Rectal smooth muscle tissue (tissue), 1 donor: Measurements from ENCODE around the gene AGBL1.

Source experiments
- H3K27ac ChIP-seq: one replicate; pipeline ENCODE4 v1.7.0; 2013; ENCODE audit warnings: low read depth, low read length, inconsistent platforms
- H3K27me3 ChIP-seq: one replicate; pipeline ENCODE4 v1.7.0; 2013; ENCODE audit warnings: low read length; ENCODE audit not compliant: control insufficient read depth, insufficient read depth
- H3K36me3 ChIP-seq: one replicate; pipeline ENCODE4 v1.7.0; 2013; ENCODE audit warnings: low read length; ENCODE audit not compliant: control insufficient read depth, insufficient read depth
- H3K4me1 ChIP-seq: one replicate; pipeline ENCODE4 v1.7.0; 2013; ENCODE audit warnings: low read length; ENCODE audit not compliant: control insufficient read depth, insufficient read depth
- H3K4me3 ChIP-seq: one replicate; pipeline ENCODE4 v1.7.0; 2013; ENCODE audit warnings: low read length
- H3K9ac ChIP-seq: one replicate; pipeline ENCODE4 v1.7.0; 2013; ENCODE audit warnings: low read length

AGBL1 gene

DNA sequence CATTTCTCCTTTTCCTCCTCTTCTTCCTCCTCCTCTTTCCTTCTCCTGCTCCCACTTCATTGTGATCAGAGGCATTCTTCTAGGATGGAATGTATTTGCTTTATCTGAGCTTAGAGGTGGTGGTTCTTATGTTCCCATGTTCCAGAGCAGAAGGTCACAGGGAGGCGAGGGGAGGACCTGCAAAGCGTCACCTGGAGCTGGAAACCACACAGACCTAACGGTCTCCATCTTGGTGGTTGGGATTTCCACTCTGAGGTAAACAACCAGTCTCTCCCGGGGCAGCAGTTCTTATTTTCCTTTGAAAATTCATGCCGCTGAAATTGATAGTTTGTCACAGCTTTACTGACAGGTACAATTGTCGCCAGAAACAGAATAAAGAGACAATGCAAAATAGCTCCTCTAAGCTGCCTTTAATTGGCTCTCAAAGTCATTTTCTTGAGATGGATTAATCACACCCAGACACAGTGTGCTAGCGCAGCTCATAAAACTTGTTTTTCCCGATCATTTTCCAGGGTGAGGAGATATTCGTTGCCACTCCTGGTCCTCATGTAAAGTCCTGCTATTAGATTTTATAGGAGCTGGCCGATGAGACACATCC, 16.9 kb upstream of the AGBL1 start:
- H3K36me3 ChIP-seq = no peaks in the 10 kb centered on the region
- no peaks in the 10 kb centered on the region for H3K27me3 ChIP-seq
- H3K27ac ChIP-seq = no peak overlapping the region
- H3K4me1 ChIP-seq = no peaks in the 10 kb centered on the region
- no peak overlapping the region for H3K9ac ChIP-seq
- no peak overlapping the region for H3K4me3 ChIP-seq

DNA sequence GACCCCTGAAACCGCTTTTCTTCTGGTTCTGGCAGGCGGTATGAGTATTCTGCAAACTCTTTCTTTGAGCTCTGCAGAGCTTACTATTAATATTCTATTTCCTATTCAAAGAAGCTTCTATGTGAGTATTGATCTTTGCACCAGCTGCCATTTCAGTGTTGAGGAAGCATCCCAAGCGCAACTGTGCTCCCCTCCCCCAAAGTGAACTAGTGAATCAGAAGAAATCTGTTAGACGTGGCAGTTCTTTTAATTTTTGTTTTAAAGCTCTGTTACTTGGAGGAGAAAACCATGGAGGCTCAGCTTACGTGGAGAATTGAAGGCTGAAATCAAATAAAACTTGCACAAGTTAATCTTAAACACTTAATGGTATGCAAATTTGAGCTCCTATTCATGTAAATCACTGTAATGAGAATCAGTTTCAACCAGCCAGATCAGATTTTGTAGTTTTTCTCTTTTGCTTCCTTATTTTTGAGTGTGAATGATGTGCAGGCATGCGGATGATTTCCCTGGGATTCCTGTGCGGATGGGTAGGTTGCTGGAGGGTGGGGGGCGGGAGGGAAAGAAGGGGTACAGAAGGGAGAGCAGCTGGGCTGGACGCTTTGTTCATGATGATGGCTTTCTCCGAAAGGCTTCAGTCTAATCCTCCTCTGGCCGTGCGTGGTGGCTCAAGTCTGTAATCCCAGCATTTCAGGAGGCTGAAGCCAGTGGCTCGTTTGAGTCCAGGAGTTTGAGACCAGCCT, 16.1 kb upstream of the AGBL1 start:
- Histone ChIP-seq H3K27ac (no peak overlapping the region), H3K36me3 (no peaks in the 10 kb centered on the region), H3K27me3 (no peaks in the 10 kb centered on the region), H3K9ac (no peak overlapping the region), H3K4me1 (no peaks in the 10 kb centered on the region), H3K4me3 (no peak overlapping the region)

DNA sequence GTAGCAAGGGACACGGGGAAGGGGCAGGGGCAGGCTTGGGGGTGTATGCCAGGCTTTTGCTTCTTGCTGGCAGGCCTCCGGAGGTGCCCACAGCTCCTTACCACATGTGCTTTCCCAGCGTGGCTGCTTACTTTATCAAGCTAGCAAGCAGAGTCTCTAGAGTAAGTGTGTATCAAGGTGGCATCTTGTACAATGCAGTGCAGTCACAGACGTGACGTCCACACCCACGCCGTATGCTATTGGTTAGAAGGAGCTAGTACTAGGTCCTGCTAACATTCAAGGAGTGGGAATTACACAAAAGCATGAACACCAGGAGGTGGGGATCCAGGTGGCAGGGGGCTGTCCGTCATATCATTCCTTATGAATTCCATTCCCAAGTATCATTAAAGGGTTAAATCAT, 15.3 kb upstream of the AGBL1 start:
- H3K9ac ChIP-seq = no peak overlapping the region
- no peak overlapping the region for H3K27ac ChIP-seq
- no peaks in the 10 kb centered on the region for H3K36me3 ChIP-seq
- no peaks in the 10 kb centered on the region for H3K4me1 ChIP-seq
- no peak overlapping the region for H3K4me3 ChIP-seq
- no peaks in the 10 kb centered on the region for H3K27me3 ChIP-seq

DNA sequence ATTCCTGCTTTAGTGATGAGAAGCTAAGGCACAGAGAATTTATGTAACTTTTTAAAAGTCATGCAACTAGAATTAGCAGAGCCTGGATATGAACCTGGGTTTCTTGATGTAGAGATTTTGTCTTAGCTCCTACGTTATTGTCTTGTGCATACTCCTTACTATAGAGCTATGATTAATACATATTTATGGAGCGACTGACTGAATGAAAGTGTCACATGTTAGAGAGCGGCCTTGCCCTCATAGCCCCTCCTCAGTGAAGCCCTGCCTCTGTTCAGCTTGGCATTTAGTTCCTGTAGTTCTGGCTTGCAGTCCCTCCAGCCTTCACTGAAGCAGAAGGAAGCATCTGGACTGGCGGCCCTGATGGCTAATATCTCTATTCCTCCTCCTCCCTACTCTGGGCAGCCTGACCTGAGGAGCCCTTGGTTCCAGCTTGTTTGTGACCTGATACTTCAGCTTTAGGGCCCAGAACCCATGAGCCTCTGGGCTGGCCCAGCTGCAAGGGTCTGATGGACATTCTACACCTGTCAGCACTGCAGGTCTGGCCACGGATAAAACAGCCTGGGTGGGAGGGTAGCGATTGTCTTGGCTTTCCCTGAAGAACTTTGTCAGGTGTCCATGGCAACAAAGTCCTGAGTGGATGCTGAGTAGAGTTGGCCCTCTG, 13.4 kb upstream of the AGBL1 start:
- Histone ChIP-seq H3K4me1 (no peaks in the 10 kb centered on the region), H3K9ac (no peak overlapping the region), H3K4me3 (no peak overlapping the region), H3K36me3 (no peaks in the 10 kb centered on the region), H3K27ac (no peak overlapping the region), H3K27me3 (no peaks in the 10 kb centered on the region)

DNA sequence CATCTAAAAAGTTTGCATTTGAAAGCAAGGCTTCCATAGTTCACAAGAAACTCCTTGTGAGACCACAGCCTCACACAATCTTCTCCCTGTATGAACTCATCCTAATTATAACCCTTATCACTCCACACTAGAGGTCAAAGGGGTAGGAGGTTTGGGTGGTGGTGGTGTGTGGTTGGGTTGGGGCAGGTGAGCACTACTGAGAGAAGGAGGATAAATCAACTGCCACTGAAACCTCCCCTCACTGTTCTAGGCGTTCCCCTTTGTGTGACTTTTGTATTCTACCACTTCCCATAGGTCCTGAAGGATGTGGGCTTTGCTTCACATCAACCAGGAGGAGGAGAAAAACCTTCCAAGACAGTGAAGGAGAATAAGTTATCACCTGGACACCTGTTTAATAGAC, 6.4 kb upstream of the AGBL1 start:
- H3K27ac ChIP-seq = no peak overlapping the region
- H3K36me3 ChIP-seq = no peaks in the 10 kb centered on the region
- H3K27me3 ChIP-seq = no peaks in the 10 kb centered on the region
- no peak overlapping the region for H3K9ac ChIP-seq
- no peak overlapping the region for H3K4me3 ChIP-seq
- H3K4me1 ChIP-seq = no peaks in the 10 kb centered on the region

DNA sequence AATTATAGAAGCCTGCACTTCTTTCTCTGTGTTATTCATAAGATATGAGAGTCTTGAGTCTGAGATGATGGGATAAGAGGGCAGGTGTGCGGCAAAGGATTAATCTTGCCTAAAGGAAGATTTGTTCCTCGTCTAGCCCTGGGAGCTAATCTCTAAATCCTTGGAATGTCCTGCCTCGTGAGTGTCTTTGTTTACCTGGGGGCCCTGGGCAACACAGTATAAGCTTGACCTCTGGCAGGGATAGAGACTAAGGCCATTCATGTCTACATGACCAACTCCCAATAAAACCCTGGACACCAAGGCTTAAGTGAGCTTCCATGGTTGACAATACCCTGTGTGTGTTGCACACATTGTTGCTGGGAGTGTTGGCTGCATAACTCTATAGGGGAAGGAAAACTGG, 3.2 kb upstream of the AGBL1 start:
- Histone ChIP-seq H3K4me1 (no peaks in the 10 kb centered on the region), H3K9ac (no peak overlapping the region), H3K27me3 (no peaks in the 10 kb centered on the region), H3K4me3 (no peak overlapping the region), H3K27ac (no peak overlapping the region), H3K36me3 (no peaks in the 10 kb centered on the region)

DNA sequence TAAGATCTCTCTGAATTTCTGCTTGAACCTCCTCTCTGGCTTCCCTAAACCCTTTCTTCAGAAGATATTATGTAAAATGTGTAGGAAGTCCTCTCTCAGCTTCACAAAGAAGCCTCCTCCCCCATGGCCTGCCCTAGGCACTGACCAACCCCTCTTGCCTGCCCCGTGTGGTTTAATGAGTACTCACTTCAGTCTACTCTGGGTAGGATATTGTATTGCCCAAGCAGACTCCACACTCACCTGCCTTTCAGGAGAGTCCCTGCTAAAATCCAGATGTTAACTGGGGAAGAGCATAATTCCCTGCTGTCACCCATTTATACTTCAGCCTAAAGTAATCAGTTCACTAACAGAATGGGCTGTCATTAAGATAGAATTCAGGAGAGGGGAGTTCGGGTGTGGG, 2.6 kb upstream of the AGBL1 start:
- no peaks in the 10 kb centered on the region for H3K36me3 ChIP-seq
- no peak overlapping the region for H3K27ac ChIP-seq
- no peaks in the 10 kb centered on the region for H3K4me1 ChIP-seq
- no peaks in the 10 kb centered on the region for H3K27me3 ChIP-seq
- no peak overlapping the region for H3K4me3 ChIP-seq
- H3K9ac ChIP-seq = no peak overlapping the region

DNA sequence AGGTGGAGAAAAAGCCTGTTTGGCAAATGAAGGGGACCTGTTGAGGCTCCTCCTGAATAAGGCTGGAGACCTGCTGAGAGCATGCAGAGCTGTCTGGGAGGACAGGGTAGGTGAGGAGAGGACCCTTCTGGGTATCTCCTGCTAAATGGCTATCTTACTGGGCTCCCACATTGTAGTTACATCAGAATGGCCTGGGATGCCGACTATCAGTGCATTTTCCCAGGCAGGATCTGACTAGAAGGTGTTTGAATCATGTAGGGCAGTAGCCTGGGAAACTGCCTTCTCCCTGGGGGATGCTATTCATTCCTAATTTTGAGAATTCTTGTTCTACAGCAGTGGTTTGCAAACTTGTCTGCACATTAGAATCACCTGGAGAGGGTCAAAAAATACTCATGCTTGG, 631 bp downstream of the AGBL1 start:
- Histone ChIP-seq H3K9ac (no peak overlapping the region), H3K4me3 (no peak overlapping the region)

DNA sequence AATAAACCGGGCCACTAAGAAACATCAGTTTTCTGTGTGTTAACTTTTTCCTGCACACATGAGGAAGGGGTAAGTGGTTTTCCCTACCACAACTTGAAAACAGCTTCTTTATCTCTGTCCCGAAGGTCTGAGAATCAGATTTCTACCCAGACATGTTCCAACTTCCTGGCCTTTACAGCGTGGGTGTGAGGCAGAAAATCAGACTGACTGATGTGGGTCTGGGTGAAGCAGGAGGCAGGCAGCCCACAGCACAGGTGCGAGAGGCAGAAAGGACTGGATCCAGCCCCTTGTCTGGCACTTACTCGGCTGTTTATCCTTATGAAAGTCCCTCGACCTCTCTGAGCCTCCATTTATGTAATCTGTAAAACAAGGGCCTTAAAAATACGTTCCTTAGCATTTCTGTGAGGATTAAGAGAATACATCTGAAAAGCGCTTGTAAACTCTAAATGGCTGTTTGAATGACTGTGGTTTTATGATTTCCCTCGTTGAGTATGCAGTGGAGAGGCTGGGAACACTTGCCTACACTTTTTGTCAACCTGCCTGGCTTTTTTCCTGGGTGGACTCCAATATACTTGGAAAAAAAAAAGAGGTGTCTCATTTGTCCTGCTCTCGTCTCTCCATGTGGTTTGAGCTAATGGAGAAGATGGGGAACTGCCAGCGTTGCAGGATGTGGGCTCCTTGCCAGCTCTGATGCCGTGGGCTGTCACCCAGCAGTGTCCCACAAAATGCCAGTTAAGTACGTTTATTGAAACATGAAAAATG, 3.1 kb downstream of the AGBL1 start:
- no peaks in the 10 kb centered on the region for H3K36me3 ChIP-seq
- no peaks in the 10 kb centered on the region for H3K4me1 ChIP-seq
- H3K4me3 ChIP-seq = no peak overlapping the region
- no peaks in the 10 kb centered on the region for H3K27me3 ChIP-seq
- H3K27ac ChIP-seq = no peak overlapping the region
- H3K9ac ChIP-seq = no peak overlapping the region

More for the DNA sequence above, 631 bp downstream of the AGBL1 start:
- Histone ChIP-seq H3K36me3 (no peaks in the 10 kb centered on the region), H3K27me3 (no peaks in the 10 kb centered on the region), H3K27ac (no peak overlapping the region), H3K4me1 (no peaks in the 10 kb centered on the region)

DNA sequence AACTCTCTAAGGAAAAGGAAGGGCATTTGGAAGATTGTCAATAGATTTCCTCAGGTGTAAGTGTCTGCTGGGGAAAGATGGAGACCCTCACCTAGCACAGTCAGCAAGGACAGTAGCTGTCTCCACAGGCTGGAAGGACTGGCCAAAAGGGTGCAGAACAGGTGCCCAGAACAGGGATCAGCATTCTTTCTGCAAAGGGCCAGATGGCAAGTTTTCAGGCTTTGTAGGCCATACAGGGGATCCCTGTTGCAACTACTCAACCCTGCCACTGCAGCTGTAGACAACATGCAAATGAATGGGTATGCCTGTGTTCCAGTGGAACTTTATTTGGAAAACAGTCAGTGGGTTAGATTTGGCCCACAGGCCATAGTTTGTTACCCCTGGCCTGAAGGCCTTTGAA, 8.1 kb downstream of the AGBL1 start:
- Histone ChIP-seq H3K4me1 (no peaks in the 10 kb centered on the region), H3K27me3 (no peaks in the 10 kb centered on the region), H3K4me3 (no peak overlapping the region), H3K9ac (no peak overlapping the region), H3K27ac (no peak overlapping the region), H3K36me3 (no peaks in the 10 kb centered on the region)

DNA sequence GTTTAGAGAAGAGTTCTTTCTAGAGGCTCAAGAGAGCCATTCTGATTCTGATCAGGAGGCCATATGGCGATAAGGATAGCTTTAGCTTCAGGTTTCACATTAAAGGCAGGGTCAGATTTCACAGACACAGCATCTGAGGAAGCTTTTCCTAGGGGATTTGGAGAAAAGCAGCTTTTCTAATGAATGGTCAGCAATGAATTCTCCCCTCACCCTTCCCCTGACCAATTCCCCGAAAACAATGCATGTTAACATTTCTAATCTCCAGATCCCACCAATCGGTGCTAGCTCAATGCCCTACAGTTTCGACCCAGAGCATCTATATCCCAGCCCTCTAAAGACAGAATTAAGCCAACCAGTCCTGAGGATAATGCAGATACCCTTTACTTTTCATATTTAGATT, 9.8 kb downstream of the AGBL1 start:
- Histone ChIP-seq H3K9ac (no peak overlapping the region), H3K4me1 (no peaks in the 10 kb centered on the region), H3K36me3 (no peaks in the 10 kb centered on the region), H3K27ac (no peak overlapping the region), H3K27me3 (no peaks in the 10 kb centered on the region), H3K4me3 (no peak overlapping the region)

DNA sequence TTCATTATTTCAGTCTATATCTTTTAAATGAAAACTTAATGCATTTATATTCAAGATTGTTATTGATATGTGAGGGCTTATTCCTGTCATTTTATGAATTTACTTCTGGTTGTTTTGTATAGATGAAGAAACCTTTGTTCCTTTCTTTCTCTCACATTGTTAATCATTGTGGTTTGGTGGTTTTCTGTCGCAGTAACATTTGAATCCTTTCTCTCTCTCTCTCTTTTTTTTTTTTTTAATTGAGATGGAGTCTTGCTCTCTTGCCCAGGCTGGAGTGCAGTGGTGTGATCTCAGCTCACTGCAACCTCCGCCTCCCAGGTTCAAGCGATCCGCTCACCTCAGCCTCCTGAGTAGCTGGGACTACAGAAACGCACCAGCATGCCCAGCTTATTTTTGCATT, 22.1 kb downstream of the AGBL1 start:
- Histone ChIP-seq H3K4me3 (no peak overlapping the region), H3K4me1 (no peaks in the 10 kb centered on the region), H3K27ac (no peak overlapping the region), H3K36me3 (no peaks in the 10 kb centered on the region), H3K9ac (no peak overlapping the region), H3K27me3 (no peaks in the 10 kb centered on the region)
